M059J (cell line): ENCODE measurements around the gene CEP120. TPM values are rescaled to one million over a fixed set of nuclear protein-coding genes. Genes with fewer than 3 reads are reported as not detected.
A peak's percentile ranks its signal among the peaks of the same experiment; 100 is the strongest.
"Not testable (repeated sequence)": the region's sequence is repeated elsewhere in the genome, so short reads cannot be mapped to it uniquely, and the experiment has no call there.

ENCODE experiments used
- DNase-seq: peaks from one replicate; pipeline ENCODE4 v3.0.0-alpha.2; 2012; ENCODE audit warnings: low read depth
- total RNA-seq: library from RNA; depleted of rRNA; stranded (reverse); fragments of >200 nt; shearing (Covaris generic); gene quantifications from 2 replicates; pipeline ENCODE4 v1.2.3, GENCODE V29; 2014; rRNA removed

The CEP120 gene
- 14.2 and 15.3 TPM in 2 replicates for total RNA-seq

GRCh38 chr5:123423278-123424149, at the start of gene CEP120:
Gene CEP120, minus strand, starts transcription at chr5:123423403. Its CDS starts 405 bp downstream, at chr5:123422998.
- DNase-seq, result peak; percentile 98

GRCh38 chr5:123472150-123472924, 49.1 kb upstream of the CEP120 start:
- DNase-seq, result no peak

DNA sequence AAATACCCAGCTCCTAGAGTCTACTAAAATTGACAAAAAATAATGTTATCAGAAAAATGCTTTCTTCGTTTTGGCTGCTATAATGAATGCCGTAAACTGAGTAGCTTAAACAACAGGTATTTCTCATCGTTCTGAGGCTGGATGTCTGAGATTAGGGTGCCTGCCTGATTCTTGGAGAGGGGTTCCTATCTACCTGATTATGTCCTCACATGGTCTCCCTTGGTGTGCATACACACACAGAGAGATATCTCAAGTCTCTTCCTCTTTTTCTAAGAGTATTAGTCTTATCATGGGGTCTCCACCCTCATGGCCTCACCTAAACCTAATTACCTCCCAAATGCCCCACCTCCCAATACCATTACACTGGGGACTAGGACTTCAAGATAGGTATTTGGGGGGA, 48.2 kb upstream of the CEP120 start:
- no peak for DNase-seq

DNA sequence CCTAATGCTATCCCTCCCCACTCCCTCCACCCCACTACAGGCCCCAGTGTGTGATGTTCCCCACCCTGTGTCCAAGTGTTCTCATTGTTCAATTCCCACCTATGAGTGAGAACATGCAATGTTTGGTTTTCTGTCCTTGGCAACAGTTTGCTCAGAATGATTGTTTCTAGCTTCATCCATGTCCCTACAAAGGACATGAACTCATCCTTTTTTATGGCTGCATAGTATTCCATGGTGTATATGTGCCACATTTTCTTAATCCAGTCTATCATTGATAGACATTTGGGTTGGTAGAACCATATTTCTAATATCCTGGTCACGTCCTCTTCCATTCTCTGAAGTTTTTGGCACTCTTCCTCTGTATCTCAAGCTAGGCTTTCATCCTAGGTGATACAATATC, 43.6 kb upstream of the CEP120 start:
- not testable (repeated sequence) for DNase-seq

DNA sequence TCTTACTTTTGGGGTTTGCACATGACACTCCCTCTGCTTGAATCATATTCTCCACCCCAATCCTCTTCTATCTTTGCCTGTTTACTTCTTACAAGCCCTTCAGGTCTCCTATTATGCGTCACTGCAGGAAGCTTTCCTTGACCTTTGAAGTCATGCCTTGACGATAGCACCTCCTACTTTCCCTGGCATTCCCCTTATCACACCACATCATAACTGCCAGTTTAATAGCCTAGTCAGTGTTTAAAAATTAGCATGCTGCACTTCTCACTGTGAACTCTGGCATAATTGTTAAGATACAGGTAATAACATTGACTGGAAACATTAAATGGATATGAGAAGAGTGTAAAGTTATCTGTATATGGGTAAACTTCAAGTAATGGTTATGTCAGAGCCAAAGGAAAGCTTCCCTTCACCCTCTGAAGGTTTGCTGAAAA, 37.1 kb upstream of the CEP120 start:
- DNase-seq, result peak; percentile 88

- DNase-seq, result not testable (repeated sequence)
Measured at GRCh38 chr5:123458994-123459393, 35.8 kb upstream of the CEP120 start.

DNA sequence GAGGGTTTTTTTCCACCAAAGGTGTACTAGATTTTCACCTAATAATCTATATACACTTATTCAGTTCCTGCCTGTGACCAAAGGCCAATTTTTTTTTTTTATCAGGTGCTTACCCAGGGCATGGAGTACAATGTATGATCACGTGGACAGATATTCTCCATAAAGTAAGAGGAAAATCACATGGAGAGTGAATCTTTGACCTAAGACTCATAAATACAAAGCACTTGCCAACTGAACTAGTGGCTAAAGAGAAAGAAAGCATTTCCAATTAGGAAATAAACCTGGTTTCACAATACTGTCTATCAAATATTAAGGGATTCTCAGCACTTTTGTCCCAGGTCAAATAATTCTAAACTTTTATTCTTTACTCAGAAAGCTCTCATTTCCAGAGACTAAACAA, 33.0 kb upstream of the CEP120 start:
- DNase-seq, result no peak

GRCh38 chr5:123455640-123456039, 32.4 kb upstream of the CEP120 start:
- DNase-seq, result no peak

- DNase-seq, result no peak
Measured at GRCh38 chr5:123455095-123455494, 31.9 kb upstream of the CEP120 start.

- no peak for DNase-seq
Measured at GRCh38 chr5:123454259-123454911, 31.2 kb upstream of the CEP120 start.

GRCh38 chr5:123452401-123452800, 29.2 kb upstream of the CEP120 start:
- no peak for DNase-seq

DNA sequence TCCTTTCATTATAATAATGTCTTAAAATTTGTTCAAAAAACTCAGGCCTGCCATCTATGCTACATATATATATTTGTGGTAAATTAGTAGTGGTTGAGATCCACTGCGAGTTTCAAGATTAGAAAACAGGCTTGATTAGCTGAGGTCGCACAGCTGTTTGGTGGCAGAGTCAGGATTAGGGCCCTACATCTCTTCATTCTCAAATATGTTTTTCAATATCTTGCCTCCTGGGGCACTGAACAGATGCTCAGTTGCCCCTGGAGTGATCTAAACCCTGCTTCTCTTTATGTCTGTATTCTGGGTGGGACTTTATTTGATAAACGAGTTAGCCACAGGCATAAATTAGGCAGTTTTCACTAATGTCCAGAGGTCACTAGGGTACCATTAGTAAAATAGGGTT, 27.8 kb upstream of the CEP120 start:
- DNase-seq, result no peak

DNA sequence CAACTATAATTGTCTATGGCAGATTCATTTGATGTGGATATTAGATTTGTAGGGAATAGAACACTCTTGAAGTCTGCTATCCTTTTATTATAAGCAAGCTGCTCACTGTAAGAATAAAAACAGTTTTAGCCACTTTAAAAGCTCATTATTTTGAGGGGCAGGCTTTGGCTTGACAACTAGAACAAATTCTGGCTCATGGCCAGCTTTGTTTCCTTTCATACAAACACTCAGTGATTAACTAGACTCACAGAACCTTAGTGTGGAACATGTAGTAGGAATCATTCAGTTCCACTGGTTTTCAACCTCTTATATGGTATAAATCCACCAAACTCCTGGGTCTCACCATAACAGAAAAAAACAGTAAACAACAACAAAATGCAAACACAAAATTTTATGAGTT, 27.4 kb upstream of the CEP120 start:
- peak; percentile 26 for DNase-seq

- DNase-seq, result no peak
Measured at GRCh38 chr5:123450114-123450513, 26.9 kb upstream of the CEP120 start.

- DNase-seq, result no peak
Measured at GRCh38 chr5:123449424-123449974, 26.3 kb upstream of the CEP120 start.

GRCh38 chr5:123448743-123449142, 25.5 kb upstream of the CEP120 start:
- DNase-seq, result no peak

- no peak for DNase-seq
Measured at GRCh38 chr5:123448017-123448617, 24.9 kb upstream of the CEP120 start.

GRCh38 chr5:123444016-123444415, 20.8 kb upstream of the CEP120 start:
- DNase-seq, result no peak

GRCh38 chr5:123441408-123441807, 18.2 kb upstream of the CEP120 start:
- no peak for DNase-seq

- DNase-seq, result no peak
Measured at GRCh38 chr5:123440456-123441181, 17.4 kb upstream of the CEP120 start.

DNA sequence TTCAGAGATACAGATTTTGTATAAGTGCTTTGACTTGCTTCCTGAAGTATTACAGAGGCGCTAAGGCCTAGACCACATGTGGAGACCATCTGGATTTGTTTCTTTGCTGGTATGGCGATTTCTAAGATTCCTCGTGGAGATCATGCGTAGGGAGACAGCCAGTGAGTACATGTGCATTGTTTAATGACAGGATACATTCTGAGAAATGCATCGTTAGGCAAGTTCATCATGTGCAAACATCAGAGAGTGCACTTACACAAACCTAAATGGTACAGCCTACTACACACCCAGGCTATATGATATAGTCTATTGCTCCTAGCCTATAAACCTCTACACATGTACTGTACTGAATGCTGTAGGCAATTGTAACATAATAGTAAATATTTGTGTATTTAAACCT, 16.5 kb upstream of the CEP120 start:
- DNase-seq, result no peak
